Measurements from ENCODE around the gene ABCD1. TPM values are rescaled to one million over a fixed set of nuclear protein-coding genes. Genes with fewer than 3 reads are reported as not detected.

Gene ABCD1
- total and polyA plus RNA-seq, 2 donors from 2014 or later = 5.2 to 13.7 TPM

DNA sequence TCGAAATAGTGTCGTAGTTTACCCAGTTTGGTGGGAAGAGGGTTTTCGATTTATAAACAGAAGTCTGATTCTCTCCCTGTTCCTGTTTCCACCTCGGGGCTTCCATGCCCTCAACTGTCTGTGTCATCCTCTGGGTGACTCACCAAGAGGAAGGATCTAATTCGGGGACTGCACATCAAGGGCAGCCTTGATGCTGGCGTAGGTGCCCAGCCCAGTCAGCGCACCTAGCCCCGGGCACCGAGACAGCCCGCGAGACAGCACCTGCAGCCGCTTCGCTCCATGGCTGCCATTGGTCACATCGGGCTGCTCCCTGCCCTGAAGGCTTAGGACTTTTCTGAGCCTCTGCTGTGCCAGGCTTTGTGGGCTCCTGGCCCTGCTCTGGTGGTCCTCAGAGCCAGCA, 7.7 kb downstream of the ABCD1 start:
- FAIRE-seq (no peak), DNase-seq (peak in 1 of 5 donors; percentile 37)
- Histone ChIP-seq H3K36me3 (ENCODE audit: control insufficient read depth in 2 of 3, insufficient read depth in 3 of 3, low read length in 3 of 3) (peaks cover 0 to 2% (median 0%) of the 10 kb centered on the region in 3 donors), H3K4me1 (ENCODE audit: control insufficient read depth in 2 of 3, insufficient read depth in 2 of 3, low read depth in 1 of 3, low read length in 3 of 3) (peaks cover 0 to 6% (median 4%) of the 10 kb centered on the region in 3 donors), H3K27ac (ENCODE audit: low read depth in 2 of 2, low read length in 2 of 2) (no peak overlapping the region), H3K9ac (ENCODE audit: low read length in 3 of 3) (no peak overlapping the region), H3K9me3 (ENCODE audit: control insufficient read depth in 2 of 3, insufficient read depth in 1 of 3, low read length in 3 of 3) (no peaks in the 10 kb centered on the region), H3K4me3 (ENCODE audit: low read length in 3 of 3) (no peak overlapping the region), H3K27me3 (ENCODE audit: control insufficient read depth, insufficient read depth, low read length) (no peaks in the 10 kb centered on the region)
- TF ChIP-seq, protein P1, sequence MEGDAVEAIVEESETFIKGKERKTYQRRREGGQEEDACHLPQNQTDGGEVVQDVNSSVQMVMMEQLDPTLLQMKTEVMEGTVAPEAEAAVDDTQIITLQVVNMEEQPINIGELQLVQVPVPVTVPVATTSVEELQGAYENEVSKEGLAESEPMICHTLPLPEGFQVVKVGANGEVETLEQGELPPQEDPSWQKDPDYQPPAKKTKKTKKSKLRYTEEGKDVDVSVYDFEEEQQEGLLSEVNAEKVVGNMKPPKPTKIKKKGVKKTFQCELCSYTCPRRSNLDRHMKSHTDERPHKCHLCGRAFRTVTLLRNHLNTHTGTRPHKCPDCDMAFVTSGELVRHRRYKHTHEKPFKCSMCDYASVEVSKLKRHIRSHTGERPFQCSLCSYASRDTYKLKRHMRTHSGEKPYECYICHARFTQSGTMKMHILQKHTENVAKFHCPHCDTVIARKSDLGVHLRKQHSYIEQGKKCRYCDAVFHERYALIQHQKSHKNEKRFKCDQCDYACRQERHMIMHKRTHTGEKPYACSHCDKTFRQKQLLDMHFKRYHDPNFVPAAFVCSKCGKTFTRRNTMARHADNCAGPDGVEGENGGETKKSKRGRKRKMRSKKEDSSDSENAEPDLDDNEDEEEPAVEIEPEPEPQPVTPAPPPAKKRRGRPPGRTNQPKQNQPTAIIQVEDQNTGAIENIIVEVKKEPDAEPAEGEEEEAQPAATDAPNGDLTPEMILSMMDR (IDR thresholded peaks at IDR 0.05; ENCODE audit: borderline replicate concordance, extremely low read depth, insufficient read depth) = no peak
- intact Hi-C loops (cut with DNase I) = no loop called here

DNA sequence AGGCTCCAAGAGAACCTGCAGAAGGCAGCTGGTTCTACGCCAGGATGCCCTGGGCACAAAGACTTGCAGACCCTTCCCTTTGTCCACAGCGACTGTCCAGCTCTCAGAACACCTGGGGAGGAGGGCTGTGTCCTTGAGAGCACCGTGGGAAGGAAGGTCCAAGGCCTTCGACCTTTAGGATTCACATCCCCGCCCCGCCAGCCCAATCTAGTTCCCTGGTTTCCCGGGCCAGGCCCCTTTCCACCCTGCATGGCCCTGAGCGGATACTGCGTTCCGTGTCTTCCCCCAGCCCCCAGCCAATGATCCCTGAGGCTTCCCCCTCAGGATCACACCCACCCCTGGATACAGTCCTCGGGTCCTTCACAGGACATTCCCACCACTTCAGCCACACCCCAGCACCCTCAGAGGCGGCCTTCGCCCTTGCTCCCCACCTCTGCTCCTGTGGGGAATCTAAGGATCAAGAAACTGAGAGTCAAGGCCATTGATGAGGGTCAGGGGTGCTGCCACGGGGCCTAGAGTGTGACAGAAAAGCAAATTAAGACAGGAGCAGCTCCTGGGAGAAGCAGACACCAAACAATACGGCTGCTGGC, 9.1 kb downstream of the ABCD1 start:
- no peaks in the 10 kb centered on the region for H3K9me3 ChIP-seq (ENCODE audit: control insufficient read depth in 2 of 3, insufficient read depth in 1 of 3, low read length in 3 of 3)
- peaks cover 0 to 2% (median 0%) of the 10 kb centered on the region in 3 donors for H3K36me3 ChIP-seq (ENCODE audit: control insufficient read depth in 2 of 3, insufficient read depth in 3 of 3, low read length in 3 of 3)
- intact Hi-C loops (cut with DNase I) = no loop called here
- H3K9ac ChIP-seq (ENCODE audit: low read length in 3 of 3) = no peak overlapping the region
- FAIRE-seq (no peak), DNase-seq (no peak)
- H3K4me3 ChIP-seq (ENCODE audit: low read length in 3 of 3) = no peak overlapping the region
- TF ChIP-seq, protein P1 (IDR thresholded peaks at IDR 0.05; ENCODE audit: borderline replicate concordance, extremely low read depth, insufficient read depth) = no peak
- H3K27ac ChIP-seq (ENCODE audit: low read depth in 2 of 2, low read length in 2 of 2) = no peak overlapping the region
- no peaks in the 10 kb centered on the region for H3K4me1 ChIP-seq (ENCODE audit: control insufficient read depth in 2 of 3, insufficient read depth in 2 of 3, low read depth in 1 of 3, low read length in 3 of 3)
- H3K27me3 ChIP-seq (ENCODE audit: control insufficient read depth, insufficient read depth, low read length) = no peaks in the 10 kb centered on the region

DNA sequence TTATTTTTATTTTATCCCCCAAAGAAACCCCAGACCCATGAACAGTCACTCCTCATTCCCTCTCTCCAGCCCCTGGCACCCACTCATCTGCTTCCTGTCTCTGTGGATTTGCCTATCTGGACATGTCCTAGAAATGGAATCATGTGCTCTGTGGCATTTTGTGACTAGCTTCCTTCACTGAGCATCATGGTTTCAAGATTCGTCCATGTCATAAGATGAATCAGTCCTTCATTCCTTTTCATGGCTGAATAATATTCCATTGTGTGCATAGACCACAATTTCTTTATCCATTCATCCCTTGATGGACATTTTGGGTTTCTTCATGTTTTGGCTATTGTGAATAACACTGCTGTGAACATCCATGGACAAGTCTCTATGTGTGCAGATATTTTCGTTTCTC, 10.2 kb downstream of the ABCD1 start:
- no peak overlapping the region for H3K4me3 ChIP-seq (ENCODE audit: low read length in 3 of 3)
- intact Hi-C loops (cut with DNase I) = no loop called here
- H3K4me1 ChIP-seq (ENCODE audit: control insufficient read depth in 2 of 3, insufficient read depth in 2 of 3, low read depth in 1 of 3, low read length in 3 of 3) = no peaks in the 10 kb centered on the region
- H3K36me3 ChIP-seq (ENCODE audit: control insufficient read depth in 2 of 3, insufficient read depth in 3 of 3, low read length in 3 of 3) = peaks cover 0 to 2% (median 0%) of the 10 kb centered on the region in 3 donors
- no peak for FAIRE-seq
- H3K9ac ChIP-seq (ENCODE audit: low read length in 3 of 3) = no peak overlapping the region
- no peaks in the 10 kb centered on the region for H3K9me3 ChIP-seq (ENCODE audit: control insufficient read depth in 2 of 3, insufficient read depth in 1 of 3, low read length in 3 of 3)
- DNase-seq = no peak
- no peaks in the 10 kb centered on the region for H3K27me3 ChIP-seq (ENCODE audit: control insufficient read depth, insufficient read depth, low read length)
- no peak overlapping the region for H3K27ac ChIP-seq (ENCODE audit: low read depth in 2 of 2, low read length in 2 of 2)
- TF ChIP-seq, protein P1 (IDR thresholded peaks at IDR 0.05; ENCODE audit: borderline replicate concordance, extremely low read depth, insufficient read depth) = no peak

DNA sequence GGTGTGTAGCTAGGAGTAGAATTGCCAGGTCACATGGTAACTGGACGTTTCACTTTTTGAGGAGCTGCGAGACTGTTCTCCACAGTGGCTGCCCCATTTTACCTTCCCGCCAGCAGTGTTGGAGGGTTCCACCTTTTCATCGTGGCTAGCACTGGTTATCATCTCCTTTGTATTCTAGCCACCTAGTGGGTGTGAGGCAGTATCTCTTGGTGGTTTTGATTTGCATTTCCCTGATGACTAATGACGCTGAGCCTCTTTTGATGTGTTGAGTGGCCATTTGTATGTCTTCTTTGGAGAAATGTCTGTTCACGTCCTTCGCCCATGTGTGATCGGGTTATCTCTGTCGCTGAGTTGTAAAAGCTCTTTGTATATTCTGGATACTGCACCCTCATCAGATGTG, 10.6 kb downstream of the ABCD1 start:
- FAIRE-seq (no peak), DNase-seq (no peak)
- no peak overlapping the region for H3K27ac ChIP-seq (ENCODE audit: low read depth in 2 of 2, low read length in 2 of 2)
- intact Hi-C loops (cut with DNase I) = no loop called here
- H3K4me1 ChIP-seq (ENCODE audit: control insufficient read depth in 2 of 3, insufficient read depth in 2 of 3, low read depth in 1 of 3, low read length in 3 of 3) = no peaks in the 10 kb centered on the region
- H3K9ac ChIP-seq (ENCODE audit: low read length in 3 of 3) = no peak overlapping the region
- TF ChIP-seq, protein P1 (IDR thresholded peaks at IDR 0.05; ENCODE audit: borderline replicate concordance, extremely low read depth, insufficient read depth) = no peak
- H3K27me3 ChIP-seq (ENCODE audit: control insufficient read depth, insufficient read depth, low read length) = no peaks in the 10 kb centered on the region
- peaks cover 0 to 2% (median 0%) of the 10 kb centered on the region in 3 donors for H3K36me3 ChIP-seq (ENCODE audit: control insufficient read depth in 2 of 3, insufficient read depth in 3 of 3, low read length in 3 of 3)
- H3K4me3 ChIP-seq (ENCODE audit: low read length in 3 of 3) = no peak overlapping the region
- H3K9me3 ChIP-seq (ENCODE audit: control insufficient read depth in 2 of 3, insufficient read depth in 1 of 3, low read length in 3 of 3) = no peaks in the 10 kb centered on the region
